Fibroblast of pulmonary artery (primary cell): ENCODE results near the gene STX8.

Experiments
- DNase-seq: peaks from one replicate; pipeline ENCODE4 v3.0.0-alpha.2; 2010; ENCODE audit warnings: low read depth
- H3K4me3 ChIP-seq: replicated peaks from 2 replicates; pipeline ENCODE4 v1.5.1; 2011; ENCODE audit warnings: low read depth, mild to moderate bottlenecking, control low read depth, low read length, moderate library complexity
- CTCF ChIP-seq: IDR thresholded peaks from 2 replicates; pipeline ENCODE4 v1.5.1; 2011; ENCODE audit warnings: mild to moderate bottlenecking, control low read depth, low read length, inconsistent platforms; ENCODE audit errors: missing control alignments

Gene STX8

GRCh38 chr17:9235346-9235745, 340.3 kb downstream of the STX8 start:
- TF ChIP-seq CTCF, result no peak
- no peak overlapping the region for H3K4me3 ChIP-seq
- no peak for DNase-seq

GRCh38 chr17:9234389-9234945, 341.2 kb downstream of the STX8 start:
- no peak for DNase-seq
- H3K4me3 ChIP-seq, result no peak overlapping the region
- no peak for TF ChIP-seq CTCF

GRCh38 chr17:9233761-9234160, 341.9 kb downstream of the STX8 start:
- no peak overlapping the region for H3K4me3 ChIP-seq
- no peak for DNase-seq
- TF ChIP-seq CTCF, result no peak

GRCh38 chr17:9233271-9233599, 342.4 kb downstream of the STX8 start:
- DNase-seq, result no peak
- no peak overlapping the region for H3K4me3 ChIP-seq
- TF ChIP-seq CTCF, result no peak

- H3K4me3 ChIP-seq, result no peak overlapping the region
- no peak for DNase-seq
- TF ChIP-seq CTCF, result no peak
Observed at GRCh38 chr17:9232591-9233270, 342.9 kb downstream of the STX8 start.

GRCh38 chr17:9232155-9232475, 343.5 kb downstream of the STX8 start:
- no peak for DNase-seq
- no peak for TF ChIP-seq CTCF
- H3K4me3 ChIP-seq, result no peak overlapping the region
